ENCODE measurements around the gene KLHL5. TPM values are rescaled to one million over a fixed set of nuclear protein-coding genes. Genes with fewer than 3 reads are reported as not detected.
"Not testable (repeated sequence)": the region's sequence is repeated elsewhere in the genome, so short reads cannot be mapped to it uniquely, and the experiment has no call there.

The KLHL5 gene
- total RNA-seq, 2 donors from 2014 or later, result 21.0 to 29.6 TPM

GRCh38 chr4:39030725-39031124 lies 31.3 kb upstream of the KLHL5 start:
- H3K4me3 ChIP-seq, result no peak overlapping the region
- no peak for DNase-seq (ENCODE audit: low spot score)
- TF ChIP-seq, protein P1, sequence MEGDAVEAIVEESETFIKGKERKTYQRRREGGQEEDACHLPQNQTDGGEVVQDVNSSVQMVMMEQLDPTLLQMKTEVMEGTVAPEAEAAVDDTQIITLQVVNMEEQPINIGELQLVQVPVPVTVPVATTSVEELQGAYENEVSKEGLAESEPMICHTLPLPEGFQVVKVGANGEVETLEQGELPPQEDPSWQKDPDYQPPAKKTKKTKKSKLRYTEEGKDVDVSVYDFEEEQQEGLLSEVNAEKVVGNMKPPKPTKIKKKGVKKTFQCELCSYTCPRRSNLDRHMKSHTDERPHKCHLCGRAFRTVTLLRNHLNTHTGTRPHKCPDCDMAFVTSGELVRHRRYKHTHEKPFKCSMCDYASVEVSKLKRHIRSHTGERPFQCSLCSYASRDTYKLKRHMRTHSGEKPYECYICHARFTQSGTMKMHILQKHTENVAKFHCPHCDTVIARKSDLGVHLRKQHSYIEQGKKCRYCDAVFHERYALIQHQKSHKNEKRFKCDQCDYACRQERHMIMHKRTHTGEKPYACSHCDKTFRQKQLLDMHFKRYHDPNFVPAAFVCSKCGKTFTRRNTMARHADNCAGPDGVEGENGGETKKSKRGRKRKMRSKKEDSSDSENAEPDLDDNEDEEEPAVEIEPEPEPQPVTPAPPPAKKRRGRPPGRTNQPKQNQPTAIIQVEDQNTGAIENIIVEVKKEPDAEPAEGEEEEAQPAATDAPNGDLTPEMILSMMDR (IDR thresholded peaks at IDR 0.05), result no peak
- H3K27me3 ChIP-seq (replicated peaks; ENCODE audit: insufficient read depth), result no peaks in the 10 kb centered on the region
- H3K36me3 ChIP-seq, result no peaks in the 10 kb centered on the region
- H3K27ac ChIP-seq, result no peak overlapping the region
- no peaks in the 10 kb centered on the region for H3K4me1 ChIP-seq (ENCODE audit: control insufficient read depth in 1 of 2, low read depth in 2 of 2)
- H3K9me3 ChIP-seq, result no peaks in the 10 kb centered on the region
- no peak for ATAC-seq (ENCODE audit: insufficient number of reproducible peaks, low FRiP score, low read depth)

DNA sequence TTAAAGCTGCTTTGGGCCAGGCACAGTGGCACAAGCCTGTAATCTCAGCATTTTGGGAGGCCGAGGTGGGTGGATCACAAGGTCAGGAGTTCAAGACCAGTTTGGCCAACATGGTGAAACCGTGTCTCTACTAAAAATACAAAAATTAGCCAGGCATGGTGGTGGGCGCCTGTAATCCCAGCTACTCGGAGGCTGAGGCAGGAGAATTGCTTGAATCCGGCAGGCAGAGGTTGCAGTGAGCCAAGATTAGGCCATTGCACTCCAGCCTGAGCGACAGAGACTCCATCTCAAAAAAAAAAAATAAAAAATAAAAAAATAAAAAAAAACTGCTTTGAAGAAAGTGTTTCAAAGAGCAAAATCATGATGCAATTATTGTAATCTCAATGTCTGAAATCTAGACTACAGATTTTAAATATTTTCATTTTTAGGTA lies 30.4 kb upstream of the KLHL5 start:
- not testable (repeated sequence) for H3K9me3 ChIP-seq; H3K27ac ChIP-seq; DNase-seq (ENCODE audit: low spot score); H3K4me1 ChIP-seq (ENCODE audit: control insufficient read depth in 1 of 2, low read depth in 2 of 2); H3K27me3 ChIP-seq (replicated peaks; ENCODE audit: insufficient read depth); ATAC-seq (ENCODE audit: insufficient number of reproducible peaks, low FRiP score, low read depth); H3K4me3 ChIP-seq; H3K36me3 ChIP-seq

DNA sequence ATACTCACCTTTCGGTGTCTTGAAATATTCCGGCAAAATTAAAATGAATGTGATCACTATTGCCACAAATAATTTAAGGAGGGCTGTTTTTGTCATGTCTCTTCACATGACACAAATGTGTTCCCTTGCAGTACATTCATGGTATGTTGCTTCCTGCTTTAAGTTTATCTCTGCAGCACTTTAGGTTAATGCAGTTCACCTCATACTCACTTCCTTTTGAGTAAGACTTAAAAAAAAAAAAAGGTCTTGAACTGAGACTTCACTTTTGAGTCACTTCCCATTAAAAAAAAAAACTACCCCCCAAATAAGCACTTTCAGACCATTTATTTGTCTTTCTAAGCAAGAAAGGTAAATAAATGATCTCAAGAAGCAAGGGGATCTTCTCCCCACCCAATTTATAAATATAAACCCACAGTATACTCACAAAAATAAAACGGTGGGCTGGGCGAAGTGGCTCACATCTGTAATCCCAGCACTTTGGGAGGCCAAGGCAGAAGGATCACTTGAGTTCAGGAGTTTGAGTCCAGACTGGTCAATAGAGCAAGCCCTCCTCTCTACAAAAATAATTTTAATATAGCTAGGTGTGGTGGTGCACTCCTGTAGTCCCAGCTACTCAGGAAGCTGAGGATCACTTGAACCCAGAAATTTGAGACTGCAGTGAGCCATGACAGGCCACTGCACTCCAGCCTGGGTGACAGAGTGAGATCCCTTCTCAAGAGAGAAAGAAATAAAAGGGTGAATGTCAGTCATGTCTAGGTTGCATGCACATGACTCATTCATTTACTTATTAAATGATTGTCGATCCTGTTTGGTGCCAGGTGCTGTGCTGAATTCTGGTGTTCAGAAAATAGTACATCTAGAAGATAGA lies 29.6 kb upstream of the KLHL5 start, which contains the start of gene TMEM156:
TMEM156 (minus strand) TSS at position 192 of the 868 bp plus-strand sequence; CDS start at position 96, 96 bp downstream.
- TF ChIP-seq, protein P1 (IDR thresholded peaks at IDR 0.05), result no peak
- no peaks in the 10 kb centered on the region for H3K27me3 ChIP-seq (replicated peaks; ENCODE audit: insufficient read depth)
- no peaks in the 10 kb centered on the region for H3K9me3 ChIP-seq
- H3K4me3 ChIP-seq, result no peak within 1 kb of the TSS
- no peaks in the 10 kb centered on the region for H3K36me3 ChIP-seq
- ATAC-seq (ENCODE audit: insufficient number of reproducible peaks, low FRiP score, low read depth) (no peak), DNase-seq (ENCODE audit: low spot score) (no peak)
- no peak within 1 kb of the TSS for H3K27ac ChIP-seq
- no peaks in the 10 kb centered on the region for H3K4me1 ChIP-seq (ENCODE audit: control insufficient read depth in 1 of 2, low read depth in 2 of 2)

GRCh38 chr4:39036172-39036571 lies 25.9 kb upstream of the KLHL5 start:
- TF ChIP-seq, protein P1 (IDR thresholded peaks at IDR 0.05), result no peak
- Histone ChIP-seq H3K4me1 (ENCODE audit: control insufficient read depth in 1 of 2, low read depth in 2 of 2) (no peaks in the 10 kb centered on the region), H3K4me3 (no peak overlapping the region), H3K9me3 (no peaks in the 10 kb centered on the region), H3K36me3 (no peaks in the 10 kb centered on the region), H3K27ac (no peak overlapping the region), H3K27me3 (replicated peaks; ENCODE audit: insufficient read depth) (no peaks in the 10 kb centered on the region)
- ATAC-seq (ENCODE audit: insufficient number of reproducible peaks, low FRiP score, low read depth) (no peak), DNase-seq (ENCODE audit: low spot score) (no peak)

- H3K27me3 ChIP-seq (replicated peaks; ENCODE audit: insufficient read depth), result no peaks in the 10 kb centered on the region
- H3K27ac ChIP-seq, result no peak overlapping the region
- TF ChIP-seq, protein P1 (IDR thresholded peaks at IDR 0.05), result no peak
- ATAC-seq (ENCODE audit: insufficient number of reproducible peaks, low FRiP score, low read depth), result no peak
- H3K9me3 ChIP-seq, result no peaks in the 10 kb centered on the region
- DNase-seq (ENCODE audit: low spot score), result no peak
- no peak overlapping the region for H3K4me3 ChIP-seq
- no peaks in the 10 kb centered on the region for H3K36me3 ChIP-seq
- no peaks in the 10 kb centered on the region for H3K4me1 ChIP-seq (ENCODE audit: control insufficient read depth in 1 of 2, low read depth in 2 of 2)
These were observed 24.6 kb upstream of the KLHL5 start for GRCh38 chr4:39037491-39037825.
